Measurements from ENCODE around the gene GON7.
"Not testable (repeated sequence)": the region's sequence is repeated elsewhere in the genome, so short reads cannot be mapped to it uniquely, and the experiment has no call there.

Gene GON7

GRCh38 chr14:93158349-93158748, 48.5 kb downstream of the GON7 start:
- DNase-seq (ENCODE audit: low read depth, low spot score): not testable (repeated sequence)

- no peak for DNase-seq (ENCODE audit: low read depth, low spot score)
Measured at GRCh38 chr14:93156693-93157369, 50.0 kb downstream of the GON7 start.

GRCh38 chr14:93155667-93156066, 51.2 kb downstream of the GON7 start:
- no peak for DNase-seq (ENCODE audit: low read depth, low spot score)

GRCh38 chr14:93153121-93153520, 53.7 kb downstream of the GON7 start:
- DNase-seq (ENCODE audit: low read depth, low spot score): no peak
